Activated CD4-positive, alpha-beta T cell treated with anti-CD3 and anti-CD28 coated beads for 4 hours (primary cell): ENCODE results near the gene STRADA.

Experiments used
- DNase-seq, 2 donors: peaks; one replicate each; pipeline ENCODE4 v3.0.0-alpha.2; 2020

STRADA gene

DNA sequence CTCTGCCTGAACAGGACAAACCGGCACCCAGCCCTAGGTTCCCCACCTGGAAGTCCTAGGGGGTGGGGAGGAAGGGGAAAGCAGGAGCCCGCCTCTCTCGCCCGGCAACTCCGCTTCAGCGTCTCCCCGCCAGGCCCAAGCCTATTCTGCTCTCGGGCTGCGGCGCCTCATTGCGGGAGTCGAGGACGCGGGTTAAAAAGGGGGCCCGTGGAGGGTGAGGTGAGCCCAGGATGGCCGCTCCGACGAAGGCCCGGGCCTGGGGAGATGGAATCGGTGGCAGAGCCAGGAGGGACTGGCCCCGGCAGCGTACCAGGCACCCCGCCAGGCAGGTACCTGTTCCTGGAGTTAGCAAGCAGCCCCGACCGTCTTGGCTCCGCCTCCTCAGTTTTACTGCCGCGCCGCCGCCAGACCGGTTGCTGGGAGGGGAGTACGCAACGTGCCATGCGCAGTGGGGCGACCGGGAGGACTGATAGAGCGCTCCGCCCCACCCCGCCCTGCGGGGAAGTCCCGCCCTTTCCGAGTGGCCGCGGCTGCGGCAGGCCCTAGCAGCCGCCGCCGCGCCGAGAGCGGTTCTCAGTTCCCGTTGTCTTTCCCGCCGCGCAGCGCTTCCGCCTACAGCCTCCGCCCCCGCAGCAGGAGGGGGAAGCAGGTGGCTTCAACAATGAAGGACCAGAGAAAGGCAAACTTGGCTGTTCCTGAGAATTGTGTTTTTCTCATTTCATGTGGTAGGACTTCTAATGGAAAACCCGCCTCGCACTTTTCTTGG is at the start of gene STRADA:
STRADA (minus strand) TSS at position 392 of the 766 bp plus-strand sequence. CDS start 13,430 bp downstream, outside the sequence.
- DNase-seq = peak; percentile 98 to 99

DNA sequence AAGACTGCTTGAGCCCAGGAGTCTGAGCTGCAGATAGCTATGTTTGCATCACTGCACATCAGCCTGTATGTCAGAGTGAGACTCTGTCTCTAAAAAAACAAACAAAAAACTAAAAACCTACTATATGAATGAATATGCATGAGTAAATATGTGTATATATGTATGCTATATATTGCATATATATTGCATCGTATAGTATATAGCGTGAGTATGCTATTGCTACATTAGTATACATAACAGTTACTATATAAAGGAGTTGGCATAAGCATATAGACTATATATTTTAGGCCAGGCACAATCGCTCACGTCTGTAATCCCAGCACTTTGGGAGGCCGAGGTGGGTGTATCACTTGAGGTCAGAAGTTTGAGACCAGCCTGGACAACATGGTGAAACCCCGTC is 48.5 kb upstream of the STRADA start:
- DNase-seq = no peak

DNA sequence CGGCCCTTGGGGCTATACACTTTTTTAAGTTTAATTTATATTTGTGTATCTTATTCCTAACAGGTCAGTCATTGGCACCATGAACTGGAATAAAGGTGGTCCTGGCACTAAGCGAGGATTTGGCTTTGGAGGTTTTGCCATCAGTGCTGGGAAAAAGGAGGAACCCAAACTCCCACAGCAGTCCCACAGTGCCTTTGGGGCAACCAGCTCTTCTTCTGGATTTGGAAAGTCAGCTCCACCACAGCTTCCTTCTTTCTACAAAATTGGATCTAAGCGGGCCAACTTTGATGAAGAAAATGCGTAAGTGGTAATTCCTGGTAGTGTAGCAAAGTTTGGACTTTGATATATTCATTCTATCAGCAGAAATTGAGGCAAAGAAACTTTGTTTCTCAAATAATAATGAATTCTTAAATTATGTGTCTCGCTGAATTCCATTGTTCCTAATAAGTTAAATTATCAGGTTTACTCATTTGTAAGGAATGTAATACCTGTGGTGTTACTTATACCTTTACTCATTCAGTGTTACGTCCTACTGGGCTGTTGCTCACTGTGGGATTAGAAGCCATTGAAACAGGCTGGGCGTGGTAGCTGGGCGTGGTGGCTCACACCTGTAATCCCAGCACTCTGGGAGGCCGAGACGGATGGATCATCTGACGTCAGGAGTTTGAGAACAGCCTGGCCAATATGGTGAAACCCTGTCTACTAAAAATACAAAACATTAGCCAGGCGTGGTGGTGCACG is 45.5 kb upstream of the STRADA start:
- DNase-seq = no peak

GRCh38 chr17:63786117-63786516 is 44.5 kb upstream of the STRADA start:
- DNase-seq = no peak

GRCh38 chr17:63785556-63785955 is 44.0 kb upstream of the STRADA start:
- no peak for DNase-seq

DNA sequence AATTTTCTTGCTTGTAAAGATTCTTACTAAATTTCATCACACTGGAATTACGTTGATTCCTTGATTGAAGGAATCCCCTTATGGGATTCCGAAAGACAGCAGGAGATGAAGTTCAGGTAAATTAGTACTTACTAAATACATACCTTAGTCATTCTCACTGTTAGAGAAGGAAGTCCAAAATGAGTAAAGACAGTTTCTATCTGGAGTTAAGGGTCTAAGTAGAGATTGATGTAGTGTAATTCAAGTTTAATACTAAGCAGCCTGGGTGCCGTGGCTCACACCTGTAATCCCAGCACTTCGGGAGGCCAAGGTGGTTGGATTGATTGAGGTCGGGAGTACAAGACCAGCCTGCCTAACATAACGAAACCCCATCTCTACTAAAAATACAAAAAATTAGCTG is 41.9 kb upstream of the STRADA start:
- no peak for DNase-seq

DNA sequence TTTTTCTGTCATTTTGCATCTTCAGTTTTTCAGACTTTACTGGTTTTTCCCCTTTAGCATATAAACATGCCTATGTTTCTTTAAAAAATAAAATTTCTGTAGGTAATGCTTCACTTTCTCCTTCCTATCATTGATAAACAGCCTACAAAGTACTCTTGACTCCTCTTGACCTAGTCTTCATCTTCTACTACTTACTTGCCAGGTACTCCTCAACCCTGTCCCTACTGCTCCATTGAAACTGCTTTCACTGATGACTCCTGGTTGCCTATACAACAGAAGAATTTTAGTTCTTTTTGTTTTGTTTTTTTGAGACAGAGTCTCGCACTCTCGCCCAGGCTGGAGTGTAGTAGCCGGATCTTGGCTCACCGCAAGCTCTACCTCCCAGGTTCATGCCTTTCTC is 39.3 kb upstream of the STRADA start:
- no peak for DNase-seq

GRCh38 chr17:63780507-63780906 is 38.9 kb upstream of the STRADA start:
- no peak for DNase-seq

- no peak for DNase-seq
These were observed 33.8 kb upstream of the STRADA start for GRCh38 chr17:63775420-63775819.

- no peak for DNase-seq
These were observed 33.3 kb upstream of the STRADA start for GRCh38 chr17:63774969-63775265.

- DNase-seq = peak in 1 of 2 donors; percentile 91
These were observed 32.8 kb upstream of the STRADA start, which contains the start of gene DDX42 for GRCh38 chr17:63774141-63774968. TSS of gene DDX42 (plus strand) at chr17:63774170. CDS start at chr17:63787050, 12,880 bp downstream.

DNA sequence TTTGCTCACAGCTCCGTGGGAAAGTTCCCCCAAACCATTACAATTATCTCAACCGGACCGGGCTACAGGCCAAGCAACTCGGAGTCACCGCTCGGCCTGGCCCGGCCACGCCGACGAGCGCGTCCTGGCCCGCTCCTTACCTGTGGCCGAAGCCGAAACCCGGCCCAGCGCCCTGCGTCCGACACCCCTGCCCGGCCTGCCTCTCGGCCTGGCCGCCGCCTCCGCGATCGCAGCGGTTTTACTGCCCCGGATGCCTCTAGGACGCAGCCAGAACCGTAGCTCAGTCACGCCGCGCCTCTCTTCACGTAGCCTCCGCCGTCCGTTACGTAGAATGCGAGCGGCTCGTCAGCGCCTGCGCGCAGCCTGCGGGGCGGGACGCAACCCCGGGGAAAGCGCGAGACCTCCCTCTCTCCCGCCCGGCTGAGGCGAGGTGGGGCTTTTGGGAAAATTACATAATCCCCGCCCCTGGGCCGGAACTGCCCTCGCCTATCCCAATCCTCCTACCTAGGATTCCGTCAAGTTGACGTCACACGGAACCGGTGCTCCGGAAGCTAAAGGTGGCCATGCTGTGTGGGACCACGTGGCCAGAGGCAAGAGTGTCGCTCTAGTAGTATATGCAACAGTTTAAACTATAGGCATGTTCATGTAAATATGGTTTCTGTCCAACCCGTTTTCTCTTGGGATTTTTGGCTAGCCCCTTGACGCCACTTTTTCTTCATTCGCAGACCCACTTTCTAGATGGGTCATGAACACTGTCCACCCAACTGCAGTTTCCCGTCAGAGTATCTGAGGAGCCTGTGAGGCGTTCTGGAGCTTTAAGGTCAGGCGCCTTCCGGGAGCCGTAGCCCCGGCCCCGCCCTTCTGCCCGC is 31.9 kb upstream of the STRADA start, which contains the start of gene CCDC47:
CCDC47 (minus strand) TSS at position 326 of the 869 bp plus-strand sequence. CDS start 7,422 bp downstream, outside the sequence.
- peak; percentile 97 to 98 for DNase-seq

- no peak for DNase-seq
These were observed 31.2 kb upstream of the STRADA start for GRCh38 chr17:63772801-63773271.

DNA sequence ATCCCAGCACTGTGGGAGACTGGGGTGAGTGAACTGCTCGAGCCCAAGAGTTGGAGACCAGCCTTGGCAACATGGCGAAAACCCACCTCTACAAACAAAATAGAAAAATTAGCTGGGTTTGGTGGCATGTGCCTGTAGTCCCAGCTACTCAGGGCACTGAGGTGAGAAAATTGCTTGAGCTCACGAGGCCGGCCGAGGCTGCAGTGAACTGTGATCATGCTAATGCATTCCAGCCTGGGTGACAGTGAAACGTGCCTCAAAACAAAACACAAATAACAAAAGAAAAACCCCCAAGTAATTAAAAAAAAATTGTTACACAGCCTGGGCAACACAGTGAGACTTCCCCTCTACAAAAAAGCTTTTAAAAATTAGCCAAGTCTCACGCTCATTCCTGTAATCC is 26.8 kb upstream of the STRADA start:
- DNase-seq = no peak

- no peak for DNase-seq
These were observed 25.2 kb upstream of the STRADA start for GRCh38 chr17:63766754-63767153.

- DNase-seq = no peak
These were observed 23.1 kb upstream of the STRADA start for GRCh38 chr17:63764716-63765115.

DNA sequence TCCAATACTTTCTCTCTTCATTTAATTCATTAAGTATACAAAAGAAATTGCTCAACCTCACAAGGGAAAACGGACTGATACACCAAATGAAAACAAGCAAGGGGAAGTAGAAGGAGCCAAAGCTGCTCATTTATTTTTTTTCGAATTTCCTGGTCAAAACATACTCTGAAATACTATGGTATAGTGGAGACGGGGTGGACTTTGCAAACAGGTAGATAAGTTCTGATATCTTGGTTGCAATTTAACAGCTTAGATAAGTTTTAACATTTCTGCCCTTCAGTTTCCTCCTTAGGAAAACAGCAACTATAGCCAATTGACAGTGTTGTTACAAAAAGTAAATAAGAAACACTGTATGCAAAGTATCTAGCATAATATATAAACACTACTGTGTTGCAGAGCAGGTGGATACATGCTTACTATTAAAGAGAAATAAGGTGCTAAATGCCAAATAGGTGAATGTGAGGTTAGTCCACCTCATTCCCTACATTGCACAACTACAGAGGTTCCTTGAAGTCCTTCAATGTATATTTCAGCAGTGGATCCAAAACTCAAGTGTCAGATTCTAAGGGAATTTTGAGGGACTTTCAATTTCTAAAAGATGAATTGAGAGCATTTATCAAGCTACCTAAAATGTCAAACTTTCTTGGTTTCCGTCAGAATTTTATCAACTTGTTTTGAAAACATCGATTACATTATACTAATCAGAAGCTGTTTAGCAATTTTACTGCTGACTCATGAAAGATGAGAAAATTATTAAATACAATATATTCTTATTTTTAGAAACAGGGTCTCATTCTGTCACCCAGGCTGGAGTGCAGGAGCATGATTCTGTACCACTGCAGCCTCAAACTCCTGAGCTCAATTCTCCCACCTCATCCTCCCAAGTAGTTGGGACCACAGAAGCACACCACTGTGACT is 20.8 kb upstream of the STRADA start:
- no peak for DNase-seq

GRCh38 chr17:63760771-63761539 is 19.4 kb upstream of the STRADA start:
- no peak for DNase-seq

DNA sequence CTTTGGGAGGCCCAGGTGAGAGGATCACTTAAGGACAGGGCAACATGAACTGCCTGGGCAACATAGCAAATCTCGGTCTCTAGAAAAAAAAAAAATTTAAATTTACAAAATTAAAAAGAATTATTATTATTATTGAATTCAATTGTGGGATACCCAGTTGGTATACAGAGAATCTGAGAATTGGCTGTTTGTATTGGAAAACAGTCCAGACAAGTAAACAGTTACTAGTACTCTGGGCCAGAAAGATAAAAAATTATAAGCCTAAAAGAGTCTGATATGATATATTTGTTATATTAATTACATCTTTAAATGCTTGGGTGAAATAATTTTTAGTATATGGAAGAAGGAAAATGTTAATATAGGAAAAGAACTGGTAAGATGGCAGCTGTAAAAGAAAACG is 16.8 kb upstream of the STRADA start:
- no peak for DNase-seq

- no peak for DNase-seq
These were observed 12.4 kb upstream of the STRADA start for GRCh38 chr17:63754046-63754445.
